ENCODE results near the gene MCU. TPM values are rescaled to one million over a fixed set of nuclear protein-coding genes. Genes with fewer than 3 reads are reported as not detected.

Gene MCU
- total and polyA plus RNA-seq, 2 of the 4 experiments (the other 2 are of a cell fraction): 36.2 to 36.7 TPM

DNA sequence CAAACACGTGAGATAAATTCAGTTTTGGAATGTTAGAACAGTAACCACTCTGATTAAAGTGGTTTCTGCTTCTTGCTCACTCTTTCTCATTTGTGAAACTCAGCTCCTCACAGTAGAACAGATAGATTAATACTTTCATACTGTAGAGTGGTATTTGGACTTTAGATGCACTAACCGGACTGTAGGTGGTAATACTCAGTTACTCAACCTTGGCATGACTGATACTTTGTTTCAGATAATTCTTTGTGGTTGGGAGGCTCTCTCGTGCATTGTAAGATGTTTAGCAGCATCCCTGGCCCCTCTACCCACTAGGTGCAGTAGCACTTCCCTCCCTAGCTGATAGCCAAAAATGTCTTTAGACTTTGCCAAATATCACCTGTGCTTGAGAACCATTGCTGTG is 37.6 kb downstream of the MCU start:
- H2AK9ac ChIP-seq (replicated peaks; ENCODE audit: low read depth, low read length, poor library complexity): no peak overlapping the region
- H3K79me1 ChIP-seq (ENCODE audit: low read depth in 1 of 2, low read length in 2 of 2): peaks cover 20 to 59% of the 10 kb centered on the region in 2 experiments
- DNase-seq (no peak), ATAC-seq (ENCODE audit: low read depth) (no peak)
- 0 out of 2 replicates have a peak overlapping the region, but pooled peaks have one; percentile 4 for H3K14ac ChIP-seq (replicated peaks; ENCODE audit: low read depth, low read length)
- H4K8ac ChIP-seq (ENCODE audit: low read depth in 2 of 2, low read length in 2 of 2): peak overlapping the region in 1 of 2 experiments; percentile 45; a peak in 1 of 4 replicates
- H3K4me2 ChIP-seq (ENCODE audit: low read depth, low read length): no peak overlapping the region
- H2BK20ac ChIP-seq (ENCODE audit: low read depth, low read length): 0 out of 2 replicates have a peak overlapping the region, but pooled peaks have one; percentile 65
- no peak overlapping the region for H3K4me3 ChIP-seq (ENCODE audit: insufficient read depth, low read depth, low read length)
- TF ChIP-seq, protein P1, sequence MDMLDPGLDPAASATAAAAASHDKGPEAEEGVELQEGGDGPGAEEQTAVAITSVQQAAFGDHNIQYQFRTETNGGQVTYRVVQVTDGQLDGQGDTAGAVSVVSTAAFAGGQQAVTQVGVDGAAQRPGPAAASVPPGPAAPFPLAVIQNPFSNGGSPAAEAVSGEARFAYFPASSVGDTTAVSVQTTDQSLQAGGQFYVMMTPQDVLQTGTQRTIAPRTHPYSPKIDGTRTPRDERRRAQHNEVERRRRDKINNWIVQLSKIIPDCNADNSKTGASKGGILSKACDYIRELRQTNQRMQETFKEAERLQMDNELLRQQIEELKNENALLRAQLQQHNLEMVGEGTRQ (IDR thresholded peaks at IDR 0.05; ENCODE audit: low read depth, low read length): no peak
- TF ChIP-seq BHLHE40 (IDR thresholded peaks at IDR 0.05; ENCODE audit: low read depth, low read length): no peak
- no peak for TF ChIP-seq FOS (IDR thresholded peaks at IDR 0.05; ENCODE audit: low read depth, low read length)
- TF ChIP-seq, protein P2, sequence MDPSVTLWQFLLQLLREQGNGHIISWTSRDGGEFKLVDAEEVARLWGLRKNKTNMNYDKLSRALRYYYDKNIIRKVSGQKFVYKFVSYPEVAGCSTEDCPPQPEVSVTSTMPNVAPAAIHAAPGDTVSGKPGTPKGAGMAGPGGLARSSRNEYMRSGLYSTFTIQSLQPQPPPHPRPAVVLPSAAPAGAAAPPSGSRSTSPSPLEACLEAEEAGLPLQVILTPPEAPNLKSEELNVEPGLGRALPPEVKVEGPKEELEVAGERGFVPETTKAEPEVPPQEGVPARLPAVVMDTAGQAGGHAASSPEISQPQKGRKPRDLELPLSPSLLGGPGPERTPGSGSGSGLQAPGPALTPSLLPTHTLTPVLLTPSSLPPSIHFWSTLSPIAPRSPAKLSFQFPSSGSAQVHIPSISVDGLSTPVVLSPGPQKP (IDR thresholded peaks at IDR 0.05; ENCODE audit: borderline replicate concordance, low read depth, low read length): no peak
- TF ChIP-seq NFE2L2 (IDR thresholded peaks at IDR 0.05; ENCODE audit: low read depth, low read length): no peak
- no peak for TF ChIP-seq MAFK (IDR thresholded peaks at IDR 0.05; ENCODE audit: low read depth, low read length)
- no peak for TF ChIP-seq CHD1 (IDR thresholded peaks at IDR 0.05; ENCODE audit: low read depth, low read length)
- TF ChIP-seq, protein P3, sequence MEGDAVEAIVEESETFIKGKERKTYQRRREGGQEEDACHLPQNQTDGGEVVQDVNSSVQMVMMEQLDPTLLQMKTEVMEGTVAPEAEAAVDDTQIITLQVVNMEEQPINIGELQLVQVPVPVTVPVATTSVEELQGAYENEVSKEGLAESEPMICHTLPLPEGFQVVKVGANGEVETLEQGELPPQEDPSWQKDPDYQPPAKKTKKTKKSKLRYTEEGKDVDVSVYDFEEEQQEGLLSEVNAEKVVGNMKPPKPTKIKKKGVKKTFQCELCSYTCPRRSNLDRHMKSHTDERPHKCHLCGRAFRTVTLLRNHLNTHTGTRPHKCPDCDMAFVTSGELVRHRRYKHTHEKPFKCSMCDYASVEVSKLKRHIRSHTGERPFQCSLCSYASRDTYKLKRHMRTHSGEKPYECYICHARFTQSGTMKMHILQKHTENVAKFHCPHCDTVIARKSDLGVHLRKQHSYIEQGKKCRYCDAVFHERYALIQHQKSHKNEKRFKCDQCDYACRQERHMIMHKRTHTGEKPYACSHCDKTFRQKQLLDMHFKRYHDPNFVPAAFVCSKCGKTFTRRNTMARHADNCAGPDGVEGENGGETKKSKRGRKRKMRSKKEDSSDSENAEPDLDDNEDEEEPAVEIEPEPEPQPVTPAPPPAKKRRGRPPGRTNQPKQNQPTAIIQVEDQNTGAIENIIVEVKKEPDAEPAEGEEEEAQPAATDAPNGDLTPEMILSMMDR (conservative IDR thresholded peaks at IDR 0.05; ENCODE audit: low read depth, low read length): no peak
- no peak for TF ChIP-seq MAZ (IDR thresholded peaks at IDR 0.05; ENCODE audit: borderline replicate concordance, low read depth, low read length)
- no peak for TF ChIP-seq RCOR1 (IDR thresholded peaks at IDR 0.05; ENCODE audit: insufficient replicate concordance, low read length)
- dilution Hi-C loops (cut with HindIII; ENCODE audit: low sequenced_read_pairs, unreplicated experiment) (no loop called here), in situ Hi-C loops (cut with MboI; ENCODE audit: low sequenced_read_pairs) (no loop called here), intact Hi-C loops (cut with micrococcal nuclease) (no loop called here)
- H3K27ac ChIP-seq (ENCODE audit: insufficient read depth, low read length): peak overlapping the region; percentile 38; the same call in 1 of the 2 replicates
- CTCF ChIA-PET: interaction anchor here (0.5 to 0.6 kb wide), 2 partner anchors 99 to 188 kb away, joined by 3 to 4 read pairs; no protein-coding TSS in a partner anchor
- no peak overlapping the region for H2AFZ ChIP-seq (replicated peaks; ENCODE audit: low read length, poor library complexity)
- H2BK15ac ChIP-seq (ENCODE audit: low read depth, low read length): no peak overlapping the region
- peak overlapping the region; percentile 10; the same call in 1 of the 2 replicates for H2AK5ac ChIP-seq (ENCODE audit: low read depth, low read length)
- BruUV-seq (replicated peaks): no TSS peak
- H2BK5ac ChIP-seq (ENCODE audit: low read depth, low read length, poor library complexity, severe bottlenecking): peak overlapping the region; percentile 44
- H4K20me1 ChIP-seq (ENCODE audit: insufficient read depth, low read length): no peaks in the 10 kb centered on the region
- peak overlapping the region; percentile 1; the same call in 1 of the 2 replicates for H2BK120ac ChIP-seq (ENCODE audit: low read depth, low read length)
- no peak overlapping the region for H3K9ac ChIP-seq (ENCODE audit: low read depth, low read length)
- peaks cover 9% of the 10 kb centered on the region for H3K4me1 ChIP-seq (ENCODE audit: control insufficient read depth, insufficient read depth, low read length)
- no peak overlapping the region for H3K56ac ChIP-seq (ENCODE audit: extremely low read depth, insufficient read depth, low read length)
- H3K36me3 ChIP-seq (ENCODE audit: control insufficient read depth, insufficient read depth, low read length): no peaks in the 10 kb centered on the region
- H3K9me3 ChIP-seq (ENCODE audit: control insufficient read depth, insufficient read depth, low read length): no peaks in the 10 kb centered on the region
- H3K9me1 ChIP-seq (ENCODE audit: insufficient read depth, low read length): no peaks in the 10 kb centered on the region
- POLR2A ChIA-PET (ENCODE audit: unreplicated experiment): no interaction called here
- H3K18ac ChIP-seq (ENCODE audit: low read depth, low read length): no peak overlapping the region
- H3K27me3 ChIP-seq (ENCODE audit: control insufficient read depth, insufficient read depth, low read length): no peaks in the 10 kb centered on the region
- WGBS, 2 experiments (ENCODE audit: extremely low coverage in 2 of 2, insufficient read length in 1 of 2): no CpG with 5 or more reads among the region's 3 CpGs
- no peak overlapping the region for H3K23ac ChIP-seq (ENCODE audit: low read depth, low read length)
- H4K5ac ChIP-seq (ENCODE audit: low read depth, low read length): peak overlapping the region; percentile 1; the same call in 1 of the 2 replicates
- H4K91ac ChIP-seq (ENCODE audit: insufficient read depth, low read depth, low read length): no peak overlapping the region
- peak overlapping the region; percentile 66; the same call in 1 of the 2 replicates for H3K4ac ChIP-seq (ENCODE audit: low read depth, low read length)

Data from IMR-90 (cell line).